HEK293 (cell line): Measurements from ENCODE around the gene SMIM24.
A peak's percentile ranks its signal among the peaks of the same experiment; 100 is the strongest.

Experiments used
- CTCF ChIA-PET: fragments of 350-600 bp; formaldehyde crosslinking; extraction: SDS; loops from one replicate; lab custom pipeline; 2021; ENCODE audit warnings: antibody characterized with exemption; lab: Yijun Ruan, JAX
- POLR2A ChIA-PET: fragments of 300-600 bp; formaldehyde crosslinking; extraction: SDS; loops from one replicate; lab custom pipeline; 2020; ENCODE audit warnings: antibody characterized with exemption, inconsistent platforms; lab: Yijun Ruan, JAX
- H3K27ac ChIP-seq: fragments of 200-500 bp; sonication (Bioruptor generic); 2 replicates; pipeline ENCODE4 v1.5.1; 2014; ENCODE audit warnings: low read depth, low read length, control low read depth, inconsistent platforms; ENCODE audit errors: extremely low read depth
- H3K36me3 ChIP-seq, 2 experiments: fragments of 200-500 bp in 1 of 2; sonication (Bioruptor generic) in 1 of 2; 1 replicate in 1 of 2; 2 replicates in 1 of 2; pipeline ENCODE4 v1.5.1; 2014 to 2017; ENCODE audit warnings: inconsistent platforms in 2 of 2, low read length in 2 of 2; ENCODE audit not compliant: control insufficient read depth in 2 of 2, insufficient read depth in 1 of 2
- H3K4me1 ChIP-seq: fragments of 200-500 bp; sonication (Bioruptor generic); 2 replicates; pipeline ENCODE4 v1.5.1; 2014; ENCODE audit warnings: mild to moderate bottlenecking, low read length, inconsistent platforms; ENCODE audit not compliant: control insufficient read depth, insufficient read depth
- H3K4me3 ChIP-seq: 2 replicates; pipeline ENCODE4 v1.5.1; 2011; ENCODE audit warnings: low read depth, mild to moderate bottlenecking, control low read depth, low read length, moderate library complexity
- H3K9me3 ChIP-seq: fragments of 200-500 bp; sonication (Bioruptor generic); 2 replicates; pipeline ENCODE4 v1.5.1; 2014; ENCODE audit warnings: low read depth, low read length, inconsistent platforms; ENCODE audit not compliant: control insufficient read depth, insufficient read depth
- FEZF1 ChIP-seq: fragments of 450-650 bp; formaldehyde crosslinking; IDR thresholded peaks from 2 replicates; pipeline ENCODE4 v1.5.1; 2016; ENCODE audit warnings: missing biosample characterization, missing genetic modification characterization
- GLIS1 ChIP-seq: fragments of 450-650 bp; formaldehyde crosslinking; IDR thresholded peaks from 2 replicates; pipeline ENCODE4 v1.5.1; 2016; ENCODE audit warnings: missing biosample characterization, missing genetic modification characterization
- SP7 ChIP-seq: fragments of 450-650 bp; formaldehyde crosslinking; IDR thresholded peaks from 2 replicates; pipeline ENCODE4 v1.5.1; 2016; ENCODE audit warnings: missing biosample characterization, missing genetic modification characterization
- ZBTB11 ChIP-seq: fragments of 450-650 bp; formaldehyde crosslinking; conservative IDR thresholded peaks from 2 replicates; pipeline ENCODE4 v1.5.1; 2016; ENCODE audit warnings: low read depth, missing biosample characterization, missing genetic modification characterization
- ZBTB20 ChIP-seq: fragments of 450-650 bp; formaldehyde crosslinking; IDR thresholded peaks from 2 replicates; pipeline ENCODE4 v1.5.1; 2016; ENCODE audit warnings: missing biosample characterization, missing genetic modification characterization
- ZBTB21 ChIP-seq: fragments of 450-650 bp; formaldehyde crosslinking; IDR thresholded peaks from 2 replicates; pipeline ENCODE4 v1.5.1; 2017; ENCODE audit warnings: missing biosample characterization, missing genetic modification characterization
- ZIC2 ChIP-seq: fragments of 450-650 bp; formaldehyde crosslinking; IDR thresholded peaks from 2 replicates; pipeline ENCODE4 v1.5.1; 2016; ENCODE audit warnings: missing biosample characterization, missing genetic modification characterization
- ZNF121 ChIP-seq: fragments of 450-650 bp; formaldehyde crosslinking; IDR thresholded peaks from 2 replicates; pipeline ENCODE4 v1.5.1; 2016; ENCODE audit warnings: missing biosample characterization, missing genetic modification characterization
- ZNF138 ChIP-seq: fragments of 450-650 bp; formaldehyde crosslinking; IDR thresholded peaks from 2 replicates; pipeline ENCODE4 v1.5.1; 2016; ENCODE audit warnings: missing biosample characterization, missing genetic modification characterization, borderline replicate concordance
- ZNF140 ChIP-seq: fragments of 450-650 bp; formaldehyde crosslinking; IDR thresholded peaks from 2 replicates; pipeline ENCODE4 v1.5.1; 2016; ENCODE audit warnings: missing biosample characterization, missing genetic modification characterization
- ZNF169 ChIP-seq: fragments of 450-650 bp; formaldehyde crosslinking; IDR thresholded peaks from 2 replicates; pipeline ENCODE4 v1.5.1; 2016; ENCODE audit warnings: missing biosample characterization, missing genetic modification characterization
- ZNF433 ChIP-seq: fragments of 450-650 bp; formaldehyde crosslinking; IDR thresholded peaks from 2 replicates; pipeline ENCODE4 v1.5.1; 2016; ENCODE audit warnings: missing biosample characterization, missing genetic modification characterization, low read depth
- ZNF48 ChIP-seq: fragments of 450-650 bp; formaldehyde crosslinking; IDR thresholded peaks from 2 replicates; pipeline ENCODE4 v1.5.1; 2016; ENCODE audit warnings: missing biosample characterization, missing genetic modification characterization
- ZNF501 ChIP-seq: fragments of 450-650 bp; formaldehyde crosslinking; IDR thresholded peaks from 2 replicates; pipeline ENCODE4 v1.5.1; 2016; ENCODE audit warnings: missing biosample characterization, missing genetic modification characterization
- ZNF624 ChIP-seq: fragments of 450-650 bp; formaldehyde crosslinking; IDR thresholded peaks from 2 replicates; pipeline ENCODE4 v1.5.1; 2017; ENCODE audit warnings: missing biosample characterization, missing genetic modification characterization
- ZNF654 ChIP-seq: fragments of 450-650 bp; formaldehyde crosslinking; IDR thresholded peaks from 2 replicates; pipeline ENCODE4 v1.5.1; 2016; ENCODE audit warnings: low read depth, missing biosample characterization, missing genetic modification characterization
- TF ChIP-seq, protein P1 (sequence below): fragments of 450-650 bp; IDR thresholded peaks from 2 replicates; pipeline ENCODE4 v1.5.1; 2018; ENCODE audit warnings: missing biosample characterization, mild to moderate bottlenecking, missing genetic modification characterization

Gene SMIM24

DNA sequence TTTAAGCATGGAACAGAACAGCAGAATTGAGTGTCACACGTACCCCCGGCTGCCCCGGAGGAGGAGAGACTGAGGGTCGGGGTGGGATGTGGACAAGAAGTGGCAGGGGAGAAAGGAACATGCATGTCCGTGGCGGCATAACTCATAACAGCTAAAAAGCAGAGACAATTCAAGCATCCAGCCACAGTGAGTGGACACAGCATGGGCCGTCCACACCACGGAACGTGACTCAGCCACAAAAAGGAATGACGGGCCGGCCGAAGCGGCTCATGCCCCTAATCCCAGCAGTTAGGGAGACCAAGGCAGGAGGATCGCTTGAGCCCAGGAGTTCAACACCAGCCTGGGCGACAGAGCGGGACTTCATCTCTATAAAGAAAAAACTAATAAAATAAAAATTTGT lies 12.6 kb upstream of the SMIM24 start:
- H3K4me1 ChIP-seq: no peaks in the 10 kb centered on the region
- no peak overlapping the region for H3K27ac ChIP-seq
- CTCF ChIA-PET: interaction anchor here (0.8 kb wide), 1 partner anchor 63 kb away, joined by 3 read pairs; no protein-coding TSS in a partner anchor
- no peak overlapping the region for H3K4me3 ChIP-seq
- TF ChIP-seq ZNF654 (tag by site-specific recombination) (no peak), SP7 (tag by site-specific recombination) (no peak), FEZF1 (no peak), ZBTB11 (tag by site-specific recombination) (no peak), ZNF48 (no peak), ZNF140 (tag by site-specific recombination) (no peak), ZBTB21 (tag by site-specific recombination) (no peak), ZNF624 (tag by site-specific recombination) (no peak)
- TF ChIP-seq, protein P1, sequence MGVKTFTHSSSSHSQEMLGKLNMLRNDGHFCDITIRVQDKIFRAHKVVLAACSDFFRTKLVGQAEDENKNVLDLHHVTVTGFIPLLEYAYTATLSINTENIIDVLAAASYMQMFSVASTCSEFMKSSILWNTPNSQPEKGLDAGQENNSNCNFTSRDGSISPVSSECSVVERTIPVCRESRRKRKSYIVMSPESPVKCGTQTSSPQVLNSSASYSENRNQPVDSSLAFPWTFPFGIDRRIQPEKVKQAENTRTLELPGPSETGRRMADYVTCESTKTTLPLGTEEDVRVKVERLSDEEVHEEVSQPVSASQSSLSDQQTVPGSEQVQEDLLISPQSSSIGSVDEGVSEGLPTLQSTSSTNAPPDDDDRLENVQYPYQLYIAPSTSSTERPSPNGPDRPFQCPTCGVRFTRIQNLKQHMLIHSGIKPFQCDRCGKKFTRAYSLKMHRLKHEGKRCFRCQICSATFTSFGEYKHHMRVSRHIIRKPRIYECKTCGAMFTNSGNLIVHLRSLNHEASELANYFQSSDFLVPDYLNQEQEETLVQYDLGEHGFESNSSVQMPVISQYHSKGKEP: no peak
- H3K9me3 ChIP-seq: no peaks in the 10 kb centered on the region
- peaks cover 7 to 60% of the 10 kb centered on the region in 2 experiments; a peak in 2 of 3 replicates for H3K36me3 ChIP-seq
- POLR2A ChIA-PET: interaction anchor here (0.6 kb wide), 1 partner anchor 8 kb away, joined by 3 read pairs; no protein-coding TSS in a partner anchor

- peaks cover 7 to 57% of the 10 kb centered on the region in 2 experiments; a peak in 2 of 3 replicates for H3K36me3 ChIP-seq
- no peaks in the 10 kb centered on the region for H3K9me3 ChIP-seq
- TF ChIP-seq ZNF169 (tag by site-specific recombination): no peak
- TF ChIP-seq ZNF501: no peak
- TF ChIP-seq ZNF138: no peak
- TF ChIP-seq ZNF433: no peak
- peak; percentile 74 for TF ChIP-seq ZIC2 (tag by site-specific recombination)
- TF ChIP-seq GLIS1 (tag by site-specific recombination): peak; percentile 70
- no peaks in the 10 kb centered on the region for H3K4me1 ChIP-seq
- POLR2A ChIA-PET: interaction anchor here (0.6 kb wide), 1 partner anchor 15 kb away, joined by 3 read pairs; no protein-coding TSS in a partner anchor
- no peak overlapping the region for H3K4me3 ChIP-seq
- CTCF ChIA-PET: interaction anchor here (0.6 to 1.3 kb wide), 3 partner anchors 62 to 187 kb away, joined by 3 to 4 read pairs (median 3); no protein-coding TSS in a partner anchor
- no peak overlapping the region for H3K27ac ChIP-seq
Measured at GRCh38 chr19:3492131-3492839, 12.0 kb upstream of the SMIM24 start.

- Histone ChIP-seq H3K9me3 (no peaks in the 10 kb centered on the region), H3K4me3 (no peak overlapping the region), H3K4me1 (no peaks in the 10 kb centered on the region), H3K27ac (no peak overlapping the region), H3K36me3 (peaks cover 7 to 51% of the 10 kb centered on the region in 2 experiments; a peak in 2 of 3 replicates)
- POLR2A ChIA-PET: interaction anchor here (0.5 to 0.6 kb wide), 3 partner anchors 12 to 725 kb away, joined by 3 to 4 read pairs (median 3); no protein-coding TSS in a partner anchor
- TF ChIP-seq ZNF121 (tag by site-specific recombination) (peak; percentile 56; the same call in 1 of the 2 replicates), ZBTB20 (tag by site-specific recombination) (no peak)
- CTCF ChIA-PET: interaction anchor here (0.6 to 1.3 kb wide), 3 partner anchors 14 to 186 kb away, joined by 3 to 5 read pairs (median 4); no protein-coding TSS in a partner anchor
Measured at GRCh38 chr19:3491396-3492119, 11.2 kb upstream of the SMIM24 start.
